LNCaP clone FGC (cell line): ENCODE measurements around the gene SLC25A21.

ENCODE experiments used
- DNase-seq: peaks from one replicate; pipeline ENCODE4 v3.0.0-alpha.2; 2011; ENCODE audit warnings: low read depth
- H3K4me3 ChIP-seq: 2 replicates; pipeline ENCODE4 v1.5.1; 2011; ENCODE audit warnings: mild to moderate bottlenecking, low read depth, low read length, control low read depth
- TF ChIP-seq, protein P1 (sequence below): IDR thresholded peaks from 2 replicates; pipeline ENCODE4 v1.5.1; 2012; ENCODE audit warnings: mild to moderate bottlenecking; ENCODE audit not compliant: control insufficient read depth, insufficient read depth; ENCODE audit errors: extremely low read depth

SLC25A21 gene

DNA sequence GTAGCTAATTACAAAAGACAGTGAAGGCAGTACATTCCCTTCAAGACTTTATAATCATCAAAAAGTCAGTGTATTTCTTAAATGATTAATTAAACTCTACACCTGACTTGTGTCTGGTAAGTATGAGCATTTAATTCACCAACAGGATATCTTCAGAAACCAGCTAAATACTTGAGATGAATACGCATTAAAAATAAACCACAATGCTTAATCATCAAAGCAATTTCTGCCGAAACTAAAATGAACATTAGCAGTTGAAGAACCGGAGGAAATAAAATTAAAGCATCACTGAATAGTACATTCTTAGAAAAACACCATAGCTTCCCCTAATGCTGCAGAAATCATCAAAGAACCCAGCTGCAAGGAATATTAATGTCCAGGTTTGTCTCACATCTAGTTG lies 32.7 kb downstream of the SLC25A21 start:
- no peak for DNase-seq
- no peak overlapping the region for H3K4me3 ChIP-seq
- TF ChIP-seq, protein P1, sequence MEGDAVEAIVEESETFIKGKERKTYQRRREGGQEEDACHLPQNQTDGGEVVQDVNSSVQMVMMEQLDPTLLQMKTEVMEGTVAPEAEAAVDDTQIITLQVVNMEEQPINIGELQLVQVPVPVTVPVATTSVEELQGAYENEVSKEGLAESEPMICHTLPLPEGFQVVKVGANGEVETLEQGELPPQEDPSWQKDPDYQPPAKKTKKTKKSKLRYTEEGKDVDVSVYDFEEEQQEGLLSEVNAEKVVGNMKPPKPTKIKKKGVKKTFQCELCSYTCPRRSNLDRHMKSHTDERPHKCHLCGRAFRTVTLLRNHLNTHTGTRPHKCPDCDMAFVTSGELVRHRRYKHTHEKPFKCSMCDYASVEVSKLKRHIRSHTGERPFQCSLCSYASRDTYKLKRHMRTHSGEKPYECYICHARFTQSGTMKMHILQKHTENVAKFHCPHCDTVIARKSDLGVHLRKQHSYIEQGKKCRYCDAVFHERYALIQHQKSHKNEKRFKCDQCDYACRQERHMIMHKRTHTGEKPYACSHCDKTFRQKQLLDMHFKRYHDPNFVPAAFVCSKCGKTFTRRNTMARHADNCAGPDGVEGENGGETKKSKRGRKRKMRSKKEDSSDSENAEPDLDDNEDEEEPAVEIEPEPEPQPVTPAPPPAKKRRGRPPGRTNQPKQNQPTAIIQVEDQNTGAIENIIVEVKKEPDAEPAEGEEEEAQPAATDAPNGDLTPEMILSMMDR: no peak

DNA sequence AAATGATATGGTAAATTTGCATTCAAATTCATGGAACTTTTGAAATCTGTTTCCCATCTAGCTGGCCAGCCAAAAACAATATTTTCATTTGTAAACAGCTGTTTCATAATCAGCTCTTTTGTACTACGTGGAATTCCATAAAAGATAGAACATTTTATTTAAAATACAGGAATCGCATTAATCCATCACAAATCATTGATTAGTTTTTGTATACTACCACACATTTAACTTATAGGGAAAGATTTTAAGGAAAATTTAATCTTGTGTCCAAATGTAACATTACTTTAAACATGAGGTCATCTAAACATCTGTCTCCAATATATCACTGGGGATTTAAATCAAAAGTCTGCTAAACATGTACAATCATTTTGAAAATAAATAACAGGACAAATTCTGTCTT lies 33.5 kb downstream of the SLC25A21 start:
- no peak for DNase-seq
- TF ChIP-seq, protein P1: no peak
- no peak overlapping the region for H3K4me3 ChIP-seq

- no peak overlapping the region for H3K4me3 ChIP-seq
- TF ChIP-seq, protein P1: no peak
- DNase-seq: no peak
Measured at GRCh38 chr14:37133284-37133913, 39.0 kb downstream of the SLC25A21 start.

GRCh38 chr14:37131205-37131604 lies 41.2 kb downstream of the SLC25A21 start:
- no peak for DNase-seq
- TF ChIP-seq, protein P1: no peak
- no peak overlapping the region for H3K4me3 ChIP-seq

DNA sequence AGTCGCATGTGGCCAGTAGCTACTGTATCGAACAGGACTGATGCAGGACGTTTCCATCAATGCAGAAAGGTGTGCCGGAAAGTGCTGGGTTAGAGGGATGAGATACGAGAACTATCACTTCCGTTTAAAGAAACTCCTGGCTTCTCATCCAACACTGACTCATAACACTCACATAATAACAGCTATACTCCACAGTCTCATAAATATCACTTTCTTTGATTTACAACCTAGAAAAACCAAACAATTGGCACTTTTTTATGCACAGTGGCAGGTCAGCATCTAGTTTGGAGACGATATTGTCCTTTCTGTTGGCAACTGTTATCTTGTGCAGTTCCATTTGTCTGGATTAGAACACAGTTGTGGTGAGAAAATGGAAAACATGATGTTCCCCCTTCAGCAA lies 43.4 kb downstream of the SLC25A21 start:
- DNase-seq: no peak
- H3K4me3 ChIP-seq: no peak overlapping the region
- TF ChIP-seq, protein P1: no peak

DNA sequence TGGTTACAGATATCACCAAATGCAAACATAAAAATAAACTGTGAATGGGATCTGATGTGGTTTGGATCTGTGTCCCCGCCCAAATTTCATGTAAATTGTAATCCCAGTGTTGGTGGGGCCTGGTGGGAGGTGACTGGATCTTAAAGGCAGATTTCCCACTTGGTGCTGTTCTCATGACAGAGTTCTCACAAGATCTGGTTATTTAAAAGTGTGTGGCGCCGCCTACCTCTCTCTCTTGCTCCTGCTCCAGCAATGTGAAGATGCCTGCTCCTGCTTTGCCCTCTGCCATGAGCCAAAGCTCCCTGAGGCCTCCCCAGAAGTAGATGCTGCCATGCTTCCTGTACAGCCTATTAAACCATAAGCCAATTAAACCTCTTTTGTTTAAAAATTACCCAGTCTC lies 47.8 kb downstream of the SLC25A21 start:
- no peak for DNase-seq
- no peak overlapping the region for H3K4me3 ChIP-seq
- TF ChIP-seq, protein P1: peak; percentile 44
